ENCODE data around the gene CDKN2A.

GRCh38 chr9:21965401-21965951 lies 28.7 kb downstream of the CDKN2A start:
- TF ChIP-seq CTCF (IDR thresholded peaks at IDR 0.05) (peak in 3 of 12 donors; percentile 6 to 17 (median 16)), POLR2A (IDR thresholded peaks at IDR 0.05) (no peak)
